H9 (cell line): Measurements from ENCODE around the gene EHF. TPM values are rescaled to one million over a fixed set of nuclear protein-coding genes. Genes with fewer than 3 reads are reported as not detected.

Experiments
- DNase-seq: peaks from one replicate; pipeline ENCODE4 v3.0.0-alpha.2; 2017
- H2AFZ ChIP-seq: one replicate; pipeline ENCODE4 v1.6.1; 2013; ENCODE audit warnings: mild to moderate bottlenecking, low read length, control low read depth, moderate library complexity
- H2AK5ac ChIP-seq: 2 replicates; pipeline ENCODE4 v1.6.1; 2013; ENCODE audit warnings: low read length, control low read depth, mixed read lengths; ENCODE audit not compliant: insufficient read length
- H2BK120ac ChIP-seq: one replicate; pipeline ENCODE4 v1.6.1; 2013; ENCODE audit warnings: low read depth, mild to moderate bottlenecking, low read length, control low read depth, inconsistent platforms; ENCODE audit not compliant: poor library complexity, severe bottlenecking
- H2BK12ac ChIP-seq: 2 replicates; pipeline ENCODE4 v1.6.1; 2013; ENCODE audit warnings: low read length, control low read depth, mixed read lengths, low read depth; ENCODE audit not compliant: insufficient read length
- H2BK15ac ChIP-seq: 2 replicates; pipeline ENCODE4 v1.6.1; 2013; ENCODE audit warnings: low read depth, low read length, control low read depth
- H2BK20ac ChIP-seq: one replicate; pipeline ENCODE4 v1.6.1; 2013; ENCODE audit warnings: low read depth, mild to moderate bottlenecking, low read length, control low read depth, inconsistent platforms; ENCODE audit not compliant: poor library complexity, severe bottlenecking
- H2BK5ac ChIP-seq: 2 replicates; pipeline ENCODE4 v1.6.1; 2013; ENCODE audit warnings: low read length, control low read depth, mixed read lengths; ENCODE audit not compliant: insufficient read length
- H3K14ac ChIP-seq: 2 replicates; pipeline ENCODE4 v1.6.1; 2013; ENCODE audit warnings: low read length, control low read depth; ENCODE audit not compliant: insufficient read depth
- H3K18ac ChIP-seq: 2 replicates; pipeline ENCODE4 v1.6.1; 2013; ENCODE audit warnings: low read depth, mild to moderate bottlenecking, mixed read lengths, low read length, control low read depth; ENCODE audit not compliant: insufficient read length
- H3K23ac ChIP-seq: 2 replicates; pipeline ENCODE4 v1.6.1; 2013; ENCODE audit warnings: low read length, control low read depth, mixed read lengths, low read depth; ENCODE audit not compliant: insufficient read length
- H3K23me2 ChIP-seq: 2 replicates; pipeline ENCODE4 v1.6.1; 2013; ENCODE audit warnings: low read depth, mild to moderate bottlenecking, mixed read lengths, low read length, control low read depth; ENCODE audit not compliant: insufficient read length, poor library complexity, severe bottlenecking
- H3K27ac ChIP-seq: 2 replicates; pipeline ENCODE4 v1.5.1; 2013; ENCODE audit warnings: low read length, control low read depth, mixed read lengths, low read depth; ENCODE audit not compliant: insufficient read length
- H3K27me3 ChIP-seq: 2 replicates; pipeline ENCODE4 v1.6.1; 2013; ENCODE audit warnings: low read length, control low read depth, inconsistent platforms; ENCODE audit not compliant: insufficient read depth
- H3K4ac ChIP-seq: 2 replicates; pipeline ENCODE4 v1.6.1; 2013; ENCODE audit warnings: low read depth, mild to moderate bottlenecking, control low read depth, inconsistent platforms, low read length, moderate library complexity
- H3K4me1 ChIP-seq: 2 replicates; pipeline ENCODE4 v1.6.1; 2013; ENCODE audit warnings: low read length, control low read depth, inconsistent platforms; ENCODE audit not compliant: insufficient read depth
- H3K4me2 ChIP-seq: 2 replicates; pipeline ENCODE4 v1.6.1; 2013; ENCODE audit warnings: low read length, control low read depth, mixed read lengths; ENCODE audit not compliant: insufficient read length, insufficient read depth
- H3K56ac ChIP-seq: 2 replicates; pipeline ENCODE4 v1.6.1; 2013; ENCODE audit warnings: low read depth, mild to moderate bottlenecking, mixed read lengths, low read length, control low read depth; ENCODE audit not compliant: insufficient read length
- H3K79me1 ChIP-seq: 2 replicates; pipeline ENCODE4 v1.6.1; 2013; ENCODE audit warnings: low read depth, mild to moderate bottlenecking, moderate library complexity, low read length, control low read depth, inconsistent platforms; ENCODE audit not compliant: insufficient read depth, poor library complexity, severe bottlenecking
- H3K79me2 ChIP-seq: 2 replicates; pipeline ENCODE4 v1.6.1; 2013; ENCODE audit warnings: low read length, control low read depth, inconsistent platforms; ENCODE audit not compliant: insufficient read depth
- H3K9ac ChIP-seq: 2 replicates; pipeline ENCODE4 v1.6.1; 2013; ENCODE audit warnings: low read length, control low read depth, mixed read lengths; ENCODE audit not compliant: insufficient read length; ENCODE audit errors: extremely low read depth
- H3K9me3 ChIP-seq: one replicate; pipeline ENCODE4 v1.6.1; 2013; ENCODE audit warnings: low read depth, low read length, inconsistent platforms; ENCODE audit not compliant: control insufficient read depth
- H3T11ph ChIP-seq: one replicate; pipeline ENCODE4 v1.6.1; 2013; ENCODE audit warnings: mild to moderate bottlenecking, low read length, control low read depth, inconsistent platforms
- H4K20me1 ChIP-seq: one replicate; pipeline ENCODE4 v1.6.1; 2013; ENCODE audit not compliant: control insufficient read depth, insufficient read length, insufficient read depth
- H4K5ac ChIP-seq: 2 replicates; pipeline ENCODE4 v1.6.1; 2013; ENCODE audit warnings: low read depth, mild to moderate bottlenecking, mixed read lengths, low read length, control low read depth; ENCODE audit not compliant: insufficient read length
- H4K8ac ChIP-seq: replicated peaks from 2 replicates; pipeline ENCODE4 v1.6.1; 2013; ENCODE audit warnings: low read length, control low read depth, mixed read lengths, low read depth; ENCODE audit not compliant: insufficient read length
- H4K91ac ChIP-seq: 2 replicates; pipeline ENCODE4 v1.6.1; 2013; ENCODE audit warnings: low read depth, mild to moderate bottlenecking, moderate library complexity, mixed read lengths, low read length, control low read depth; ENCODE audit not compliant: insufficient read length
- H3K27ac Mint-ChIP-seq, 3 experiments: 2 replicates in 2 of 3; 3 replicates in 1 of 3; pipeline ENCODE4 v1.8.0; 2020 to 2021; ENCODE audit warnings: mixed read lengths in 3 of 3, mild to moderate bottlenecking in 1 of 3, moderate library complexity in 1 of 3
- H3K27me3 Mint-ChIP-seq: 2 replicates; pipeline ENCODE4 v1.8.0; 2021; ENCODE audit warnings: low read depth, mild to moderate bottlenecking, moderate library complexity, mixed read lengths
- H3K36me3 Mint-ChIP-seq, 3 experiments: 2 replicates in 2 of 3; 3 replicates in 1 of 3; pipeline ENCODE4 v1.8.0; 2020 to 2021; ENCODE audit warnings: low read depth in 3 of 3, mixed read lengths in 3 of 3; ENCODE audit not compliant: insufficient read depth in 1 of 3
- H3K4me1 Mint-ChIP-seq, 2 experiments: 2 replicates each; pipeline ENCODE4 v1.8.0; 2020; ENCODE audit warnings: mixed read lengths in 2 of 2
- H3K4me3 Mint-ChIP-seq, 2 experiments: 2 replicates in 1 of 2; 3 replicates in 1 of 2; pipeline ENCODE4 v1.8.0; 2020 to 2021; ENCODE audit warnings: mild to moderate bottlenecking in 2 of 2, mixed read lengths in 2 of 2, moderate library complexity in 1 of 2
- H3K9me3 Mint-ChIP-seq, 2 experiments: 2 replicates in 1 of 2; 3 replicates in 1 of 2; pipeline ENCODE4 v1.8.0; 2020; ENCODE audit warnings: mild to moderate bottlenecking in 2 of 2, mixed read lengths in 2 of 2, moderate library complexity in 1 of 2
- CTCF ChIP-seq: fragments of 200-600 bp; sonication (generic); conservative IDR thresholded peaks from 3 replicates; pipeline ENCODE4 v1.8.0; 2021; ENCODE audit warnings: antibody characterized with exemption, mild to moderate bottlenecking
- WGBS: extraction: QIAGEN DNeasy Blood & Tissue Kit; methylation state at CpG from one replicate; pipeline ENCODE4 v1.1.7; 2013; ENCODE audit warnings: missing lambda C conversion rate, low lambda C conversion rate, mixed read lengths; ENCODE audit not compliant: insufficient read length; ENCODE audit errors: extremely low coverage; 5-methylcytosine and 5-hydroxymethylcytosine counted together
- total RNA-seq: library from RNA; stranded (reverse); gene quantifications from 2 replicates; pipeline ENCODE4 v1.2.1, GENCODE V29; 2021

The EHF gene
- total RNA-seq, 1 experiment from 2014 or later: not detected

- H3K79me1 ChIP-seq: no peaks in the 10 kb centered on the region
- H4K8ac ChIP-seq: no peak overlapping the region
- DNase-seq: no peak
- H3K14ac ChIP-seq: no peak overlapping the region
- H3K27ac ChIP-seq: no peak overlapping the region
- H3K4me3 Mint-ChIP-seq: no peak overlapping the region
- no peaks in the 10 kb centered on the region; a peak in 1 of 5 replicates for H3K9me3 Mint-ChIP-seq
- no peak overlapping the region for H2BK15ac ChIP-seq
- H3K4me1 Mint-ChIP-seq: peaks cover 41% of the 10 kb centered on the region in 2 experiments
- H3K23me2 ChIP-seq: no peaks in the 10 kb centered on the region
- H3K18ac ChIP-seq: no peak overlapping the region
- H3K27me3 Mint-ChIP-seq: peaks cover 1% of the 10 kb centered on the region; the same call in 1 of the 2 replicates
- H2BK5ac ChIP-seq: no peak overlapping the region
- WGBS: no CpG with 5 or more reads among the region's 2 CpGs
- no peaks in the 10 kb centered on the region for H3K79me2 ChIP-seq
- H2AK5ac ChIP-seq: no peak overlapping the region
- no peaks in the 10 kb centered on the region for H4K20me1 ChIP-seq
- H3K9me3 ChIP-seq: no peaks in the 10 kb centered on the region
- no peak for TF ChIP-seq CTCF
- no peak overlapping the region for H3K9ac ChIP-seq
- no peak overlapping the region for H2BK20ac ChIP-seq
- no peak overlapping the region for H2BK12ac ChIP-seq
- H2BK120ac ChIP-seq: no peak overlapping the region
- no peak overlapping the region for H3K27ac Mint-ChIP-seq
- H4K91ac ChIP-seq: no peak overlapping the region
- no peak overlapping the region for H2AFZ ChIP-seq
- no peak overlapping the region for H4K5ac ChIP-seq
- peaks cover 7% of the 10 kb centered on the region for H3K4me1 ChIP-seq
- H3K23ac ChIP-seq: no peak overlapping the region
- no peaks in the 10 kb centered on the region; a peak in 2 of 7 replicates for H3K36me3 Mint-ChIP-seq
- no peak overlapping the region for H3K4me2 ChIP-seq
- H3K27me3 ChIP-seq: no peaks in the 10 kb centered on the region
- H3T11ph ChIP-seq: no peak overlapping the region
- no peak overlapping the region for H3K4ac ChIP-seq
- no peak overlapping the region for H3K56ac ChIP-seq
Measured at GRCh38 chr11:34649597-34649996, 28.7 kb downstream of the EHF start.
